OCI-LY7 (cell line): ENCODE data around the gene ZNF557. TPM values are rescaled to one million over a fixed set of nuclear protein-coding genes. Genes with fewer than 3 reads are reported as not detected.
"Not testable (repeated sequence)": the region's sequence is repeated elsewhere in the genome, so short reads cannot be mapped to it uniquely, and the experiment has no call there.

Experiments used
- BruUV-seq: library from RNA; stranded (reverse); fragments of 400-500 nt; replicated peaks from 2 replicates; lab custom pipeline; 2021; lab: Mats Ljungman, UMichigan
- CTCF ChIA-PET: fragments of 300-600 bp; sonication (Branson Sonifier 250); formaldehyde crosslinking; loops from one replicate; lab custom pipeline; 2022; ENCODE audit warnings: antibody characterized with exemption; ENCODE audit not compliant: unreplicated experiment; lab: Charles Lee
- POLR2A ChIA-PET: fragments of 300-600 bp; sonication (Branson Sonifier 250); formaldehyde crosslinking; loops from one replicate; lab custom pipeline; 2022; ENCODE audit warnings: antibody characterized with exemption; lab: Charles Lee
- DNase-seq: peaks from one replicate; pipeline ENCODE4 v3.0.0-alpha.2; 2015; ENCODE audit warnings: low spot score
- H2AFZ ChIP-seq: fragments of 200-600 bp; sonication (generic), shearing (Covaris generic); 2 replicates; pipeline ENCODE4 v1.6.1; 2014; ENCODE audit warnings: mild to moderate bottlenecking, antibody characterized with exemption, low read length, moderate library complexity
- H3K27ac ChIP-seq: fragments of 200-600 bp; sonication (generic); 2 replicates; pipeline ENCODE4 v1.5.1; 2014; ENCODE audit warnings: mixed run types, low read depth, mild to moderate bottlenecking, moderate library complexity, low read length, inconsistent platforms; ENCODE audit not compliant: poor library complexity, severe bottlenecking
- H3K36me3 ChIP-seq: fragments of 200-600 bp; sonication (generic); 2 replicates; pipeline ENCODE4 v1.6.1; 2014; ENCODE audit warnings: mild to moderate bottlenecking, antibody characterized with exemption, low read length, moderate library complexity, mixed read lengths; ENCODE audit not compliant: insufficient read depth
- H3K4me1 ChIP-seq: fragments of 200-600 bp; sonication (generic); 2 replicates; pipeline ENCODE4 v1.5.1; 2014; ENCODE audit warnings: mild to moderate bottlenecking, low read length; ENCODE audit not compliant: insufficient read depth, poor library complexity, severe bottlenecking
- H3K4me2 ChIP-seq: fragments of 200-600 bp; sonication (generic); 2 replicates; pipeline ENCODE4 v1.6.1; 2014; ENCODE audit warnings: mild to moderate bottlenecking, low read length
- H3K4me3 ChIP-seq: fragments of 200-600 bp; sonication (generic); 2 replicates; pipeline ENCODE4 v1.5.1; 2014; ENCODE audit warnings: mild to moderate bottlenecking, low read depth, low read length; ENCODE audit not compliant: poor library complexity, severe bottlenecking
- H3K79me2 ChIP-seq: fragments of 200-600 bp; sonication (generic); 2 replicates; pipeline ENCODE4 v1.6.1; 2016; ENCODE audit warnings: low read depth, mild to moderate bottlenecking, low read length, moderate library complexity, mixed read lengths; ENCODE audit not compliant: insufficient read depth
- H3K9me2 ChIP-seq: fragments of 200-600 bp; sonication (generic); 2 replicates; pipeline ENCODE4 v1.6.1; 2016; ENCODE audit warnings: mild to moderate bottlenecking, low read length, mixed read lengths; ENCODE audit not compliant: insufficient read depth
- H3K9me3 ChIP-seq: fragments of 200-600 bp; sonication (generic); 2 replicates; pipeline ENCODE4 v1.6.1; 2014; ENCODE audit warnings: mild to moderate bottlenecking, mixed run types, low read length, mixed read lengths
- H4K20me1 ChIP-seq: fragments of 200-600 bp; sonication (generic); 2 replicates; pipeline ENCODE4 v1.6.1; 2014; ENCODE audit warnings: mild to moderate bottlenecking, antibody characterized with exemption, low read length, moderate library complexity, mixed read lengths; ENCODE audit not compliant: insufficient read depth
- EZH2phosphoT487 ChIP-seq: fragments of 200-600 bp; sonication (generic); IDR thresholded peaks from 2 replicates; pipeline ENCODE4 v1.6.1; 2018; ENCODE audit warnings: low read depth, borderline replicate concordance, mild to moderate bottlenecking, mixed run types, antibody characterized with exemption, low read length, moderate library complexity, mixed read lengths
- intact Hi-C: fragments of 100-400 bp; cut with micrococcal nuclease; formaldehyde crosslinking; loops from one replicate; pipeline ENCODE4 v1.10.0; 2022; ENCODE audit not compliant: unreplicated experiment
- total RNA-seq, 2 experiments: library from RNA; depleted of rRNA in 1 of 2; stranded (reverse); fragments of >200 nt in 1 of 2; shearing (Covaris generic) in 1 of 2; gene quantifications; 2 replicates each; pipeline ENCODE4 v1.2.3, GENCODE V29; 2014 to 2022
- TF ChIP-seq, protein P1 (sequence below): fragments of 200-600 bp; sonication (generic); conservative IDR thresholded peaks from 2 replicates; pipeline ENCODE4 v1.5.1; 2014; ENCODE audit warnings: mild to moderate bottlenecking, antibody characterized with exemption, low read length, moderate library complexity, mixed read lengths

The ZNF557 gene
- total RNA-seq, 2 experiments from 2014 or later = 12.0 to 16.1 TPM

DNA sequence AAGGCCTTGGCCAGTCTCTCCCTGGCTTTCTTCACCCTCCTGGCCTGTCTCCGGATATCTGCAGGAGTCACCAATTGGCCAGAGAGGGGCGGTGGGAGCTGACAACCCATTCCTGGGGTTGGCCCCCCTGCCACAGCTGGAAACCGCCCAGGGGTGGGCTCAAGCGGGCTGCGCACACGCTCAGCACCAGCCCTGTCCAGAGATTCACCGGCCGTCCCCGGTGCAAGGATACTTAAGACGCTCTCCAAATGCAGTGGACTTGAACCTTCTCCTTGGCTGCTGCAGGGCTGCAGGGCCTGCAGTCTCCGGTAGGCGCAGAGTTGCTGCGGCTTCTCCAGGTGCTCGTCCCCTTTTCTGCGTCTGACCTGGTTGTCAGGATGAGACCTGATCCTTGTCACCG, 13.1 kb upstream of the ZNF557 start:
- BruUV-seq, H3K9me2 ChIP-seq, H3K36me3 ChIP-seq, intact Hi-C loops, H4K20me1 ChIP-seq, H3K4me3 ChIP-seq, H3K27ac ChIP-seq, H2AFZ ChIP-seq, H3K4me2 ChIP-seq, H3K9me3 ChIP-seq, POLR2A ChIA-PET, H3K4me1 ChIP-seq, CTCF ChIA-PET, H3K79me2 ChIP-seq, DNase-seq: not testable (repeated sequence)

DNA sequence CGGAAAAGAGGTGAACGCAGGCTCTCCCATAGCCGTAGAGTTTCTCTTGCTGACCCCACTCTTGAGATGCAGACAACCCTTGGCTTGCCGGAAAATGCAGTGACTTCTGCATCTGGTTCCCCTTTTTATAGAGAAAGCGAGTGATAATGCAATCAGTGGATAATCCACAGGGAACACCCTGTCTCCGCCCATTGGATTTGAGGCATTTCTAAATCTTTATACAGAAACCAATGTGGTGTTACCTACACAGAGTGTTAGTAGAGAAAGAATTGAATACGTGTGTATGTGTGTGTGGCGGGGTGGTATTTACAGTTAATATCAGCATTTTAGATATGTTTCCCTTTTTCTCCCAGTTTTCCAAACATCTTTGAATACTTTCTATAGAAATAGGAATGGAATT, 10.9 kb upstream of the ZNF557 start, which contains the start of gene MBD3L3:
Gene MBD3L3, minus strand, starts transcription at position 101 of the 400 bp plus-strand sequence. Its CDS starts 71 bp downstream, at position 30.
- H3K9me2 ChIP-seq, H3K79me2 ChIP-seq, H3K4me2 ChIP-seq, H3K27ac ChIP-seq, H3K36me3 ChIP-seq, CTCF ChIA-PET, POLR2A ChIA-PET, H3K9me3 ChIP-seq, H2AFZ ChIP-seq, DNase-seq, intact Hi-C loops, H4K20me1 ChIP-seq, BruUV-seq, H3K4me3 ChIP-seq, H3K4me1 ChIP-seq: not testable (repeated sequence)

DNA sequence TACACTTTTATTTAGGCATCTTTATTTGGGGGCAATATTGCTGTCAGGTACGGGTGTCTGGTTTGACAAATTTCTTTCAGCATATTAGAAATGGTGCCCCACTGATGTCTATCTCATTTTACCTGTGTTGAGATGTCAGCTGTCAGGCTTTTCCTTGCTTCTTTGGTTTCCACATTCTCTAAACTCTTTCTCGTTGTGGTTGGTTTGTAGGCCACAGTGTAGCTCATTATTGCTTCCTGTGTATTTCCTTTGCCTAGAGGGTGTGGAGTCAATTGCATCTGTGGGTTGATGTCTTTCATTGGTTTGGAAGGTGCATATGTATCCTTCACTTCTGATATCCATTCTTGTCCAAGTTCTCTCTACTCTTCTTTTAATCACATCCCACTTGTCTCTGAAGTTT, 9.5 kb upstream of the ZNF557 start:
- intact Hi-C loops, H3K36me3 ChIP-seq, H3K9me3 ChIP-seq, H3K4me3 ChIP-seq, BruUV-seq, POLR2A ChIA-PET, DNase-seq, H4K20me1 ChIP-seq, H3K27ac ChIP-seq, H3K4me2 ChIP-seq, H3K79me2 ChIP-seq, H2AFZ ChIP-seq, CTCF ChIA-PET, H3K9me2 ChIP-seq, H3K4me1 ChIP-seq: not testable (repeated sequence)

DNA sequence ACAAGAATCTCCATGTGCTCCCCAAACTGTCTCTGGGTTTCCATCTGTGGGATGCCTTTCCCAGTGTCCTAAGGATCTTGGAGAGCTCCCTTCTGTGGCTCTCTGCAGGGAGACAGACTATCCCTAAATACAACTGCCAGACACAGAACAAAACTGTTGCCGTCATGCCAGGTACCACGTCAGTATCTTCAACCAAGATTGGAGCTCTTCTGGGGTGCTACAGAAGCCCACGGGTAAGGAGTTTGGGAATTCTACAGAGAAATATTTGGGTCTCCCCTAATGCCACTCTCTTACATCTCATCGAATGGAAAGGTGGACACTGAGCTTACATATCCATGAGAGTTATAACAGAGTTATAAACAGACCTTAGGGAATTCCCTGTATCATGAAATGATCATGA, 6.2 kb upstream of the ZNF557 start:
- H3K4me2 ChIP-seq = no peak overlapping the region
- no peaks in the 10 kb centered on the region for H3K9me3 ChIP-seq
- no peaks in the 10 kb centered on the region for H3K36me3 ChIP-seq
- DNase-seq = no peak
- H3K27ac ChIP-seq = no peak overlapping the region
- intact Hi-C loops = no loop called here
- no peaks in the 10 kb centered on the region for H3K9me2 ChIP-seq
- ChIA-PET CTCF (no interaction called here), POLR2A (no interaction called here)
- H3K4me3 ChIP-seq = no peak overlapping the region
- H3K4me1 ChIP-seq = peaks cover under 1% of the 10 kb centered on the region
- H2AFZ ChIP-seq = no peak overlapping the region
- BruUV-seq = no TSS peak
- TF ChIP-seq EZH2phosphoT487 = no peak
- TF ChIP-seq, protein P1, sequence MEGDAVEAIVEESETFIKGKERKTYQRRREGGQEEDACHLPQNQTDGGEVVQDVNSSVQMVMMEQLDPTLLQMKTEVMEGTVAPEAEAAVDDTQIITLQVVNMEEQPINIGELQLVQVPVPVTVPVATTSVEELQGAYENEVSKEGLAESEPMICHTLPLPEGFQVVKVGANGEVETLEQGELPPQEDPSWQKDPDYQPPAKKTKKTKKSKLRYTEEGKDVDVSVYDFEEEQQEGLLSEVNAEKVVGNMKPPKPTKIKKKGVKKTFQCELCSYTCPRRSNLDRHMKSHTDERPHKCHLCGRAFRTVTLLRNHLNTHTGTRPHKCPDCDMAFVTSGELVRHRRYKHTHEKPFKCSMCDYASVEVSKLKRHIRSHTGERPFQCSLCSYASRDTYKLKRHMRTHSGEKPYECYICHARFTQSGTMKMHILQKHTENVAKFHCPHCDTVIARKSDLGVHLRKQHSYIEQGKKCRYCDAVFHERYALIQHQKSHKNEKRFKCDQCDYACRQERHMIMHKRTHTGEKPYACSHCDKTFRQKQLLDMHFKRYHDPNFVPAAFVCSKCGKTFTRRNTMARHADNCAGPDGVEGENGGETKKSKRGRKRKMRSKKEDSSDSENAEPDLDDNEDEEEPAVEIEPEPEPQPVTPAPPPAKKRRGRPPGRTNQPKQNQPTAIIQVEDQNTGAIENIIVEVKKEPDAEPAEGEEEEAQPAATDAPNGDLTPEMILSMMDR = no peak
- H4K20me1 ChIP-seq = no peaks in the 10 kb centered on the region
- H3K79me2 ChIP-seq = no peaks in the 10 kb centered on the region
